T-helper 17 cell (primary cell): ENCODE results near the gene LTO1. TPM values are rescaled to one million over a fixed set of nuclear protein-coding genes. Genes with fewer than 3 reads are reported as not detected.

Experiments used
- ATAC-seq: fragments of 150-1000 bp; cut with Tn5 transposase; 2 replicates; pipeline ENCODE4 v1.10.0; 2021; ENCODE audit warnings: mild to moderate bottlenecking, moderate library complexity
- DNase-seq, 3 donors: peaks; one replicate each; pipeline versions ENCODE4 v3.0.0 to v3.0.0-alpha.2; 2020 to 2021
- H3K9me3 ChIP-seq: one replicate; pipeline ENCODE4 v1.7.0; 2013; ENCODE audit warnings: low read length, mild to moderate bottlenecking; ENCODE audit not compliant: control insufficient read depth, poor library complexity, severe bottlenecking
- H3K27ac Mint-ChIP-seq: one replicate; pipeline ENCODE4 v1.8.0; 2022; ENCODE audit warnings: mild to moderate bottlenecking, moderate library complexity, mixed read lengths
- H3K27me3 Mint-ChIP-seq: one replicate; pipeline ENCODE4 v1.8.0; 2022; ENCODE audit warnings: mixed read lengths
- H3K36me3 Mint-ChIP-seq: one replicate; pipeline ENCODE4 v1.8.0; 2022; ENCODE audit warnings: low read depth, mixed read lengths
- H3K4me1 Mint-ChIP-seq: one replicate; pipeline ENCODE4 v1.8.0; 2022; ENCODE audit warnings: mild to moderate bottlenecking, mixed read lengths
- H3K4me3 Mint-ChIP-seq: one replicate; pipeline ENCODE4 v1.8.0; 2022; ENCODE audit warnings: mild to moderate bottlenecking, moderate library complexity, mixed read lengths
- total RNA-seq, 4 donors: library from RNA in 2 of 4; stranded (reverse) in 2 of 4; gene quantifications; one replicate each; pipeline ENCODE4 v1.2.3 and lab custom pipeline; 2022 to 2026

LTO1 gene
- total RNA-seq, 2 donors from 2014 or later, result 33.4 to 43.2 TPM

GRCh38 chr11:69647390-69647748 is 27.8 kb downstream of the LTO1 start:
- no peaks in the 10 kb centered on the region for H3K36me3 Mint-ChIP-seq
- DNase-seq (no peak), ATAC-seq (no peak)
- H3K4me3 Mint-ChIP-seq, result no peak overlapping the region
- no peaks in the 10 kb centered on the region for H3K27me3 Mint-ChIP-seq
- peak overlapping the region; percentile 6 for H3K27ac Mint-ChIP-seq
- no peaks in the 10 kb centered on the region for H3K9me3 ChIP-seq
- H3K4me1 Mint-ChIP-seq, result peaks cover 3% of the 10 kb centered on the region

- Mint-ChIP-seq H3K36me3 (no peaks in the 10 kb centered on the region), H3K4me3 (no peak overlapping the region), H3K4me1 (peaks cover 3% of the 10 kb centered on the region), H3K27ac (no peak overlapping the region), H3K27me3 (no peaks in the 10 kb centered on the region)
- DNase-seq (no peak), ATAC-seq (no peak)
- H3K9me3 ChIP-seq, result no peaks in the 10 kb centered on the region
Measured at GRCh38 chr11:69646493-69647389, 28.4 kb downstream of the LTO1 start.

- H3K9me3 ChIP-seq, result no peaks in the 10 kb centered on the region
- DNase-seq, result no peak
Measured at GRCh38 chr11:69645801-69646492, 29.2 kb downstream of the LTO1 start.

GRCh38 chr11:69644962-69645675 is 30.0 kb downstream of the LTO1 start:
- Mint-ChIP-seq H3K36me3 (peaks cover 4% of the 10 kb centered on the region), H3K4me1 (peaks cover 13% of the 10 kb centered on the region), H3K4me3 (no peak overlapping the region), H3K27me3 (peaks cover 12% of the 10 kb centered on the region), H3K27ac (no peak overlapping the region)
- DNase-seq (no peak), ATAC-seq (no peak)
- H3K9me3 ChIP-seq, result no peaks in the 10 kb centered on the region

More at GRCh38 chr11:69645801-69646492, 29.2 kb downstream of the LTO1 start:
- no peak for ATAC-seq
- Mint-ChIP-seq H3K4me3 (no peak overlapping the region), H3K36me3 (peaks cover 4% of the 10 kb centered on the region), H3K4me1 (peaks cover 7% of the 10 kb centered on the region), H3K27ac (no peak overlapping the region), H3K27me3 (peaks cover 5% of the 10 kb centered on the region)

GRCh38 chr11:69644071-69644961 is 30.8 kb downstream of the LTO1 start:
- H3K4me3 Mint-ChIP-seq, result peak overlapping the region; percentile 79
- H3K36me3 Mint-ChIP-seq, result peaks cover 4% of the 10 kb centered on the region
- H3K27ac Mint-ChIP-seq, result no peak overlapping the region

GRCh38 chr11:69643646-69644045 is 31.5 kb downstream of the LTO1 start:
- ATAC-seq, result no peak
- no peak for DNase-seq
- Mint-ChIP-seq H3K36me3 (peaks cover 4% of the 10 kb centered on the region), H3K4me3 (peak overlapping the region; percentile 79), H3K4me1 (peaks cover 18% of the 10 kb centered on the region), H3K27ac (no peak overlapping the region), H3K27me3 (peaks cover 22% of the 10 kb centered on the region)
- H3K9me3 ChIP-seq, result no peaks in the 10 kb centered on the region

More at GRCh38 chr11:69644071-69644961, 30.8 kb downstream of the LTO1 start:
- H3K27me3 Mint-ChIP-seq, result peaks cover 20% of the 10 kb centered on the region
- peaks cover 16% of the 10 kb centered on the region for H3K4me1 Mint-ChIP-seq
- ATAC-seq (no peak), DNase-seq (no peak)
- H3K9me3 ChIP-seq, result no peaks in the 10 kb centered on the region

- Mint-ChIP-seq H3K4me3 (peak overlapping the region; percentile 79), H3K27ac (no peak overlapping the region), H3K27me3 (peaks cover 27% of the 10 kb centered on the region), H3K36me3 (peaks cover 4% of the 10 kb centered on the region), H3K4me1 (peaks cover 21% of the 10 kb centered on the region)
- ATAC-seq (peak; percentile 80), DNase-seq (peak; percentile 62 to 75 (median 66))
- no peaks in the 10 kb centered on the region for H3K9me3 ChIP-seq
Measured at GRCh38 chr11:69642913-69643632, 32.1 kb downstream of the LTO1 start.

GRCh38 chr11:69642549-69642912 is 32.6 kb downstream of the LTO1 start:
- ATAC-seq (peak; percentile 54), DNase-seq (peak in 1 of 3 donors; percentile 22)
- H3K9me3 ChIP-seq, result no peaks in the 10 kb centered on the region
- H3K27ac Mint-ChIP-seq, result no peak overlapping the region
- H3K27me3 Mint-ChIP-seq, result peaks cover 33% of the 10 kb centered on the region
- H3K4me1 Mint-ChIP-seq, result peaks cover 24% of the 10 kb centered on the region
- H3K36me3 Mint-ChIP-seq, result peaks cover 4% of the 10 kb centered on the region
- H3K4me3 Mint-ChIP-seq, result peak overlapping the region; percentile 92

- no peaks in the 10 kb centered on the region for H3K9me3 ChIP-seq
- Mint-ChIP-seq H3K4me3 (peak overlapping the region; percentile 92), H3K36me3 (peaks cover 4% of the 10 kb centered on the region), H3K27ac (no peak overlapping the region), H3K4me1 (peaks cover 26% of the 10 kb centered on the region), H3K27me3 (peaks cover 35% of the 10 kb centered on the region)
- no peak for ATAC-seq
- no peak for DNase-seq
Measured at GRCh38 chr11:69641681-69642548, 33.2 kb downstream of the LTO1 start.

- no peak within 1 kb of the TSS for H3K27ac Mint-ChIP-seq
- no peak for DNase-seq
- H3K36me3 Mint-ChIP-seq, result peaks cover 4% of the 10 kb centered on the region
- H3K9me3 ChIP-seq, result no peaks in the 10 kb centered on the region
- ATAC-seq, result peak; percentile 60
- peak within 1 kb of the TSS; percentile 92 for H3K4me3 Mint-ChIP-seq
- H3K27me3 Mint-ChIP-seq, result peaks cover 35% of the 10 kb centered on the region
- H3K4me1 Mint-ChIP-seq, result peaks cover 28% of the 10 kb centered on the region
Measured at GRCh38 chr11:69640995-69641581, 34.1 kb downstream of the LTO1 start, which contains the start of gene CCND1. Gene CCND1, plus strand, starts transcription at chr11:69641156. Its CDS starts 158 bp downstream, at chr11:69641314.
